Measurements from ENCODE around the gene STOM. TPM values are rescaled to one million over a fixed set of nuclear protein-coding genes. Genes with fewer than 3 reads are reported as not detected.

The STOM gene
- total and polyA plus RNA-seq, 10 of the 15 experiments (the other 5 are each of a cell fraction or from before 2014, with no cell fraction given): 6.7 to 47.4 (median 39.8) TPM

- no peak for TF ChIP-seq ATF3 (IDR thresholded peaks at IDR 0.05; ENCODE audit: borderline replicate concordance, extremely low read depth, low read depth, low read length)
- TF ChIP-seq SUZ12 (IDR thresholded peaks at IDR 0.05; ENCODE audit: unreplicated experiment): no peak
- TF ChIP-seq CREM (IDR thresholded peaks at IDR 0.05; ENCODE audit: low read depth): no peak
Measured at GRCh38 chr9:121331992-121332685, 37.9 kb downstream of the STOM start (continued).

GRCh38 chr9:121331549-121331948, 38.5 kb downstream of the STOM start:
- in situ Hi-C loops (cut with MboI): no loop called here
- ChIA-PET RAD21 (ENCODE audit: unreplicated experiment) (no interaction called here), POLR2A (no interaction called here)

More at GRCh38 chr9:121331549-121331948, 38.5 kb downstream of the STOM start:
- TF ChIP-seq POU2F2 (IDR thresholded peaks at IDR 0.05; ENCODE audit: borderline replicate concordance, low read depth, low read length) (no peak), RUNX3 (IDR thresholded peaks at IDR 0.05; ENCODE audit: low read length) (no peak), IKZF2 (IDR thresholded peaks at IDR 0.05) (no peak), TCF3 (IDR thresholded peaks at IDR 0.05; ENCODE audit: borderline replicate concordance, insufficient read depth, low read depth, low read length) (no peak), SIN3A (IDR thresholded peaks at IDR 0.05; ENCODE audit: low read depth, low read length) (no peak), ELK1 (IDR thresholded peaks at IDR 0.05; ENCODE audit: low read depth, low read length) (no peak), NR2C2 (IDR thresholded peaks at IDR 0.05; ENCODE audit: borderline replicate concordance, control insufficient read depth, insufficient read length, low read depth) (no peak), PAX8 (IDR thresholded peaks at IDR 0.05) (no peak), HDGF (IDR thresholded peaks at IDR 0.05) (no peak), CHD1 (IDR thresholded peaks at IDR 0.05; ENCODE audit: low read depth, low read length) (no peak), RAD21 (IDR thresholded peaks at IDR 0.05; ENCODE audit: insufficient read depth, low read depth, low read length) (no peak), BMI1 (IDR thresholded peaks at IDR 0.05; ENCODE audit: borderline replicate concordance) (no peak), BCL11A (IDR thresholded peaks at IDR 0.05; ENCODE audit: low read depth, low read length) (no peak), ZBTB11 (CRISPR knock-in tag; IDR thresholded peaks at IDR 0.05) (no peak), JUNB (IDR thresholded peaks at IDR 0.05) (no peak), SP1 (IDR thresholded peaks at IDR 0.05; ENCODE audit: low read depth, low read length) (no peak)
- ChIA-PET CTCF (interaction anchor here (0.8 to 1.9 kb wide), 4 partner anchors 11 to 68 kb away, joined by 3 to 6 read pairs (median 4); no protein-coding TSS in a partner anchor), SMC1A (ENCODE audit: uncharacterized antibody, unreplicated experiment) (interaction anchor here (0.8 to 0.9 kb wide), 2 partner anchors 17 to 67 kb away, joined by 3 to 4 read pairs; no protein-coding TSS in a partner anchor)
- Histone ChIP-seq H3K9ac (ENCODE audit: control insufficient read depth, insufficient read depth, low read length) (no peak overlapping the region), H3K79me2 (ENCODE audit: control insufficient read depth, insufficient read depth, low read length) (no peaks in the 10 kb centered on the region), H2AFZ (ENCODE audit: control insufficient read depth, low read depth, low read length) (no peak overlapping the region), H3K36me3 (ENCODE audit: control insufficient read depth in 2 of 2, insufficient read depth in 2 of 2, low read length in 1 of 2) (peaks cover 0 to 2% of the 10 kb centered on the region in 2 experiments; a peak in 2 of 4 replicates), H3K27me3 (replicated peaks in 1 of 2; ENCODE audit: control insufficient read depth in 2 of 2, insufficient read depth in 2 of 2, low read length in 1 of 2) (no peaks in the 10 kb centered on the region), H3K4me3 (no peak overlapping the region), H3K4me1 (ENCODE audit: control insufficient read depth, insufficient read depth, low read length) (no peaks in the 10 kb centered on the region), H4K20me1 (ENCODE audit: control insufficient read depth, insufficient read depth) (no peaks in the 10 kb centered on the region), H3K4me2 (ENCODE audit: control insufficient read depth, insufficient read depth) (no peak overlapping the region), H3K9me3 (replicated peaks; ENCODE audit: control insufficient read depth, insufficient read depth, low read length) (no peaks in the 10 kb centered on the region), H3K27ac (ENCODE audit: control insufficient read depth, insufficient read depth) (no peak overlapping the region)
- intact Hi-C loops (cut with micrococcal nuclease; ENCODE audit: unreplicated experiment): no loop called here
- WGBS (ENCODE audit: insufficient coverage, insufficient replicate concordance, low lambda C conversion rate, missing lambda C conversion rate): 18% methylated on average over 3 of the region's 3 CpGs
- DNase-seq (ENCODE audit: low read depth, low spot score) (no peak), FAIRE-seq (no peak), ATAC-seq (no peak)
- no TSS peak for BruUV-seq (replicated peaks)

All from GM12878 (cell line).